Measurements from ENCODE around the gene DAG1.

The DAG1 gene

DNA sequence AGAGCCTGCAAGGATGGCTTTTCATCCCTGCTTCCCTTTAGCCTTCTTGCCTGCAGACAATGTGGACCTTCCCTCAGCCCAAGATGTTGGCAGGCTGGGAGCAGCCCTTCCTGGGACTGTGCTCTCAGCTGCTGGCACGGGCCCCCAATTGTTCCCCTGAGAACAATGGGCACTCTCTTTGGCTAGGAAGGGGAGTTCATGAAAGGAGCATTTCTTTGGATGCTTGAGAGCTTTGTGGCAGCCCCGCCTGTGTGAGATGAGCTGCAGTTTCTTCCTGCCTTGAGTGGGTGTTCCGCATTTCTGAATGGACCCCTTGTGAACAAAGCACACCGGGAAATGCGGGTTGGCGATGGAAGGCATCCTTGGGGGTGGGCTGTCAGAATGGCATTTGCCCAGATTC is 49.2 kb downstream of the DAG1 start:
- DNase-seq: no peak

GRCh38 chr3:49519916-49520385 is 49.9 kb downstream of the DAG1 start:
- DNase-seq: no peak

DNA sequence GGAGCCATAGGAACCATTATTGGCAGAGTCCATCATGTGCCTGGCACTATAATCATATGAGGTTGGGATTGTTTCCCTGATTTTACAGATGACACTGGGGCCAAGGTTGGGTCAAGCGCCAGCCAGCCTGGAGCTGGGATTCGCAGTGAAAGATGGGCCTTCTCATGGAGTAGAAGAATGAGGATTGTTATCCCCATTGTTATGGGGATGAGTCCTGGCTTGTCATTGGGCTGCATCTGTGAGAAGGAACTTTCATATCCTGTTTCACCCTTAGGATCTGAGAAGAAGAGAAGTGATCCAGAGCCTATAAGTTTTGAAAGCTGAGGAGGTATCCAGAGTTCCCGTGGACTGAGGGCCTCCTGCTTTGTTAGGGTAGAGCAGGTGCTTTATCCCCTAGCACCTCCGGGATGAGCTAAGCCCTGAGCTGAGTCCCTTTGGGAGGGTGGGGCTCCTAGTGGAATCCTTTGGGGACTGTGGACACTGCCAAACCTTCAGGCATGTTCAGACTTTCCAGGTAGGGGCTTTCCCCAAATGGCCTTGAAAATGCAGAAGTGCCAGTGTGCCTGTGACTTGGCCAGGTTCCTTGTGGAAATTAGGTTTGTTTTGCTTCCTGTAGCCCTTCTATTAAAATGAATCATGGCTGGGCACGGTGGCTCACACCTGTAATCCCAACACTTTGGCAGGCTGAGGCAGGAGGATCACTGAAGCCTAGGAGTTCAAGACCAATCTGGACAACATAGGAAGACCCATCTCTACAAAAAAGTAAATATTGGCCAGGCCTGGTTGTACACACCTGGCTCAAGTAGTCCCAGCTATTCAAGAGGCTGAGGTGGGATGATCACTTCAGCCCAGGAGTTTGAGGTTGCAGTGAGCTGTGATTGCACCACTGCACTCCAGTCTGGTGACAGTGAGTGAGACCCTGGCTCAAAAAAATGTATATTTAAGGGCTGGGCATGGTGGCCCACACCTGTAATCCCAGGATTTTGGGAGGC is 54.0 kb downstream of the DAG1 start:
- no peak for DNase-seq

GRCh38 chr3:49529567-49529966 is 59.5 kb downstream of the DAG1 start:
- no peak for DNase-seq

GRCh38 chr3:49530231-49530630 is 60.2 kb downstream of the DAG1 start:
- DNase-seq: no peak

GRCh38 chr3:49530701-49531100 is 60.6 kb downstream of the DAG1 start:
- no peak for DNase-seq

DNA sequence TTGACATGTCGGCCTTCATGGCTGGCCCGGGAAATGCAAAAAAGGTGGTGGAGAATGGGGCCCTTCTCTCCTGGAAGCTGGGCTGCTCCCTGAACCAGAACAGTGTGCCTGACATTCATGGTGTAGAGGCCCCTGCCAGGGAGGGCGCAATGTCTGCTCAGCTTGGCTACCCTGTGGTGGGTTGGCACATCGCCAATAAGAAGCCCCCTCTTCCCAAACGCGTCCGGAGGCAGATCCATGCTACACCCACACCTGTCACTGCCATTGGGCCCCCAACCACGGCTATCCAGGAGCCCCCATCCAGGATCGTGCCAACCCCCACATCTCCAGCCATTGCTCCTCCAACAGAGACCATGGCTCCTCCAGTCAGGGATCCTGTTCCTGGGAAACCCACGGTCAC is 61.2 kb downstream of the DAG1 start:
- DNase-seq: no peak

DNA sequence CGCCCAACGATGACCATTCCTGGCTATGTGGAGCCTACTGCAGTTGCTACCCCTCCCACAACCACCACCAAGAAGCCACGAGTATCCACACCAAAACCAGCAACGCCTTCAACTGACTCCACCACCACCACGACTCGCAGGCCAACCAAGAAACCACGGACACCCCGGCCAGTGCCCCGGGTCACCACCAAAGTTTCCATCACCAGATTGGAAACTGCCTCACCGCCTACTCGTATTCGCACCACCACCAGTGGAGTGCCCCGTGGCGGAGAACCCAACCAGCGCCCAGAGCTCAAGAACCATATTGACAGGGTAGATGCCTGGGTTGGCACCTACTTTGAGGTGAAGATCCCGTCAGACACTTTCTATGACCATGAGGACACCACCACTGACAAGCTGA is 61.6 kb downstream of the DAG1 start:
- no peak for DNase-seq

DNA sequence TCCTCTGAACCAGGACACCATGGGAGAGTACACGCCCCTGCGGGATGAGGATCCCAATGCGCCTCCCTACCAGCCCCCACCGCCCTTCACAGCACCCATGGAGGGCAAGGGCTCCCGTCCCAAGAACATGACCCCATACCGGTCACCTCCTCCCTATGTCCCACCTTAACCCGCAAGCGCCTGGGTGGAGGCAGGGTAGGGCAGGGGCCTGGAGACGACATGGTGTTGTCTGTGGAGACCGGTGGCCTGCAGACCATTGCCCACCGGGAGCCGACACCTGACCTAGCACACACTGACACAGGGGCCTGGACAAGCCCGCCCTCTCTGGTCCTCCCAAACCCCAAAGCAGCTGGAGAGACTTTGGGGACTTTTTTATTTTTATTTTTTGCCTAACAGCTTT is 63.0 kb downstream of the DAG1 start:
- DNase-seq: no peak

DNA sequence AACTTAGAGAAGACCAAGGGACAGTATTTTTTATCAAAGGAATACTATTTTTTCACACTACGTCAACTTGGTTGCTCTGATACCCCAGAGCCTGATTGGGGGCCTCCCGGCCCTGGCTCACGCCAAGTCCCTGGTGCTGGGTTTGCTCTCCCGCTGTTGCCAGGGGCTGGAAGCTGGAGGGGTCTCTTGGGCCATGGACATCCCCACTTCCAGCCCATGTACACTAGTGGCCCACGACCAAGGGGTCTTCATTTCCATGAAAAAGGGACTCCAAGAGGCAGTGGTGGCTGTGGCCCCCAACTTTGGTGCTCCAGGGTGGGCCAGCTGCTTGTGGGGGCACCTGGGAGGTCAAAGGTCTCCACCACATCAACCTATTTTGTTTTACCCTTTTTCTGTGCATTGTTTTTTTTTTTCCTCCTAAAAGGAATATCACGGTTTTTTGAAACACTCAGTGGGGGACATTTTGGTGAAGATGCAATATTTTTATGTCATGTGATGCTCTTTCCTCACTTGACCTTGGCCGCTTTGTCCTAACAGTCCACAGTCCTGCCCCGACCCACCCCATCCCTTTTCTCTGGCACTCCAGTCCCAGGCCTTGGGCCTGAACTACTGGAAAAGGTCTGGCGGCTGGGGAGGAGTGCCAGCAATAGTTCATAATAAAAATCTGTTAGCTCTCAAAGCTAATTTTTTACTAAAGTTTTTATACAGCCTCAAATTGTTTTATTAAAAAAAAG is 63.9 kb downstream of the DAG1 start:
- no peak for DNase-seq

- DNase-seq: no peak
Observed at GRCh38 chr3:49534581-49535441, 64.7 kb downstream of the DAG1 start.

DNA sequence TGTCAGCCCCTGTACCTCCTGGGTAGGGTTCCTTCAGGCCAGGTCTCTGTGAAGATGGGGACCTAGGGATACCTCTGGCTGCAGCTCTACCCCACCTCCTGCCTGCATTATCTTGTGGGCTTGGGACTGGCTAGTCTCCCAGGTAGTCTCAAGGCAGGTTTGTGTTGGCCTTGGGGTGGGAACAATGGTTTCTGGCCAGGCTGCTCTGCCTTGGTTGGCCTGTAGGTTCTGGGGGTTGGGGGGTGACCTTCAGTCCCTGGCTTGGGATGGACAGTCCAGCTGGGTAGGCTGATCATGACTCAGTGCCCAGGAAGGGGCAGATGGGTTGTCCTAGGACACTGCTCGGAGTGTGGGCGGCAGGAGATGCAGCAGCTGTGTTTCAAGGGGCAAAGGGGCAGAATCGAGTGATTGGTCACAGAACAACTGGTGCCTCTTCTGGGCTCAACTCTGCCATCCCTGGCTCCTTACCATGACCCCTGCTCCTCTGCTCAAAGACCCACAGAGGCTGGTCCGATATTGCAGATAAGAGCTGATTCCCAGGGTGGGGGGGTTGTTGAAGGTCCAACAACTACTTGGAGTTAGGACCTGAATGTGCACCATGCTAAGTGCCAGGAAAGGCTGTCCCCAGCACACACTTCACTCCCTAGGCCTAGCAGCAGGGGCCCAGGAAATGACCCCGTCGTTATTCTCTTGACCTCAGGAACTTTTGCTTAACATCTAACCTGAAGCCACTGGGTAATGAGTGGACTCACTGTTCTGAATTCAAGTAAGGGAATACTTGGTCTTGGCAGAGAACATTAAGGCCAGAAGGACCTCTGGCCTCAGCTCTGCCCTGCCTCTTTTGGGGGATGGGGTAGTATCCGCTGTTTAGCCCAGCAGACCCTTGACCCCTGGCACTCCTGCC is 66.2 kb downstream of the DAG1 start:
- DNase-seq: no peak

DNA sequence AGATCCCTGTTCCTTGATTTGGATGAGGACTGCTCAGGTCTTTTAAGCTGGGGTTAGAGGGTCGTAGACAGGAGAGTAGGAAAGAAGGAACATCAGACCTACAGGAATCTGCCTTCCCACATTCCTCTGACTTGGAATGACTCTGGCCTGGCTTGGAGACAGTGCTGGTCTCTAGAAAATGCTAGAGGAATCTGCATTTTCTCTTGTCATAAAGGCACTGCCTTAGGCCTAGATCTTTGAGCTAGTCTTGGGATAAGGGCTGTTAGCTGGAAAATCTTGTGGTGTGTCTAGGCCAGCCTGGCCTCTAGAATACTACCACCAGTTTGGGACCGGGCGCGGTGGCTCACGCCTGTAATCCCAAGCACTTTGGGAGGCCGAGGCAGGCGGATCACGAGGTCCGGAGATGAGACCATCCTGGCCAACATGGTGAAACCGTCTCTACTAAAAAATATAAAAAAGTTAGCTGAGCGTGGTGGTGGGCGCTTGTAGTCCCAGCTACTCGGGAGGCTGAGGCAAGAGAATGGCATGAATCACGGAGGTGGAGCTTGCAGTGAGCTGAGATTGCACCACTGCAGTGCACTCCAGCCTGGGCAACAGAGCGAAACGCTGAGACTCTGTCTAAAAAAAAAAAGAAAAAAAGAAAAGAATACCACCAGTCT is 66.9 kb downstream of the DAG1 start:
- no peak for DNase-seq

GRCh38 chr3:49539659-49540560 is 69.8 kb downstream of the DAG1 start:
- peak; percentile 91 for DNase-seq

DNA sequence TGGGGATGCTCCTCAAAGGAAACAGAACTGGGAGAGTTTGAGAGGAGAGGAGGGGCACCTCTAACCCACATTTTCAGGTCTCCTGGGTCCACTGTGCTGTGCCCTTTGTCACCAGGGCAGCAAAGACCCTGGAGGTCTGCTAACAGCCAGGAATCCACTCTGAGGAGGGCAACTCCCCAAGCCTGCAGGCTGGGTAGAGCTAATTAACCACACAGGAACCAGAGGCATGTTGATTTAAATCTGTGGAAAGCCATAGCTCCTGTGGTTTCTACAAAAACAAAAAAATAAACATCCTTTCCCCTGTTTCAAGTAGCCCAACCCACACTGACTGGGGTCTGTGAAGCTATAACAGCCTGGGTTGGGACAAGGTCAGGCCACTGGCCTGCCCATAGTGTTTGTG is 82.0 kb downstream of the DAG1 start:
- DNase-seq: no peak

DNA sequence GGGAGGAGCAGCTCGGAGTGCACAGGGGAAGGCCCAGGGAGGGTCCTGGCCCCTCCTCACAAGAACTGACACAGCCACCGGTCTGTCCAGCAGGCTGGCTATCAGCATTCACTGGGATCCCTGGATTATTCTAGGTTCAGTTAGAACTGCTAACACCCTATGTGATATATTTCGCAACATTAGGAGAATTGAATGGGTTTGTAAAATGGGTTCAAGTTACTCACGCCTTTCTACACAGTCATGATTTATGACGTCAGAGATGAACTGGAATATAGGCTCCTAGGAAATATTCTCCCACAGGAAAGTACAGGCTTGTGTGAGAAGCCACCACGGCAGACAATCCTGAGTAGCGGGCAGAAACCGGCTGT is 83.2 kb downstream of the DAG1 start:
- DNase-seq: no peak

DNA sequence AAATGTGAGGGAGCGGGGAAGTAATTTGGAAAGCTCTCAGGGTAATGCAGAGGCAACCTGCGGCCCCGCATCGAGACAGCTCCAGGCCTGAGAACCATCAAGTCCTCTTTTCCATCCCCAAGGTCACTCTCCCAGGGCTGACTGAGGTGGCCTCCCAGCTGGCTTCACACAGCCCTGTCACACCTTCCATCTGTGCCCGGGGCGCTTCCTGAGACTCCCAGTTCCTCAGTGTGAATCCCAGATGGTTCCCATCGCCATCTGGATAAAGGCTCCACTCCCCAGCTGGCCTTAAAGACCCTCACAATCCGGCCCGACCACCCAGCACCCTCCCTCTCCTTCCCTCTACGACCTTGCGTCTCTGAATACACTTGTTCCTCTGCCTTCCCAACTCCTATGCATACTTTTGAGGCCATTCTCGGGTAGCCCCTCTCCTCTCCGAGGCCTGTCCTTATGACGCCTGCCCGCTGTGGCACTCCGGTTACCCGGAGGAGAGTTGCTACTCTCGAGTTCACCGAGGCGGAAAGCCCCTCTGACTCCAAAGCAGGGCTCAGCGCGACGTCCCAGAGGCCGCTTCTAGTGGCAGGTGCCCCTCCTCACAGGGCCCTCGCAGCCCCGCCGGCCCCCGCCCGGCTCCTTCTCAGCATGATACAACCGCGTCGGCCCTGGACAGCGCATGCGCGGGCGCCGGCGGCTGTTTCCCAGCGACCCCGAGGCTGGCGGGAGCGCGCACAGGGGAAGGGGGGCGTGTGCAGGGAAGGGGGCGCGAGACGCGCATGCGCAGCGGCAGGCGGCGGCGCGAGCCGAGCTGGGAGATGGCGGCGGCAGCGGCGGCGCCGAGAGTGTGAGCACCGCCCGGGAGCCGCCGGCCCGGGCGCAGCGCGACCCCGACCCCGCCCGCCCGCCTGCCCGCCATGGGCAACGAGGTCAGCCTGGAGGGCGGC is 83.9 kb downstream of the DAG1 start, which contains the start of gene BSN:
BSN (plus strand) TSS at position 786 of the 941 bp plus-strand sequence; CDS start at position 912, 126 bp downstream.
- DNase-seq: peak; percentile 90

- no peak for DNase-seq
Observed at GRCh38 chr3:49554633-49555265, 84.7 kb downstream of the DAG1 start.
